SHP77 (cell line): Measurements from ENCODE around the gene PRODH2.

Experiments used
- DNase-seq, 2 experiments: peaks; one replicate each; lab custom pipeline; 2025; lab: John Stamatoyannopoulos, UW

The PRODH2 gene

GRCh38 chr19:35812220-35813042 lies at the start of gene PRODH2:
Gene PRODH2, minus strand, starts transcription at chr19:35812845. Its CDS starts 40 bp downstream, at chr19:35812805.
- no peak for DNase-seq

GRCh38 chr19:35861640-35862160 lies 49.1 kb upstream of the PRODH2 start:
- no peak for DNase-seq

GRCh38 chr19:35860818-35861639 lies 48.4 kb upstream of the PRODH2 start:
- DNase-seq = no peak

GRCh38 chr19:35860436-35860817 lies 47.8 kb upstream of the PRODH2 start:
- no peak for DNase-seq

GRCh38 chr19:35859414-35859813 lies 46.8 kb upstream of the PRODH2 start:
- no peak for DNase-seq

GRCh38 chr19:35858311-35858710 lies 45.7 kb upstream of the PRODH2 start:
- no peak for DNase-seq

- no peak for DNase-seq
These were observed 44.0 kb upstream of the PRODH2 start, which contains the start of gene KIRREL2 for GRCh38 chr19:35856546-35857149. Gene KIRREL2, plus strand, starts transcription at chr19:35856911. Its CDS starts 209 bp downstream, at chr19:35857120.

GRCh38 chr19:35853038-35853756 lies 40.6 kb upstream of the PRODH2 start:
- DNase-seq = no peak

- DNase-seq = no peak
These were observed 39.6 kb upstream of the PRODH2 start, which contains the start of gene NPHS1 for GRCh38 chr19:35852029-35852780. Gene NPHS1, minus strand, starts transcription at chr19:35852504. Its CDS starts 667 bp downstream, at chr19:35851837.

- no peak for DNase-seq
These were observed 38.8 kb upstream of the PRODH2 start for GRCh38 chr19:35851213-35852028.

- no peak for DNase-seq
These were observed 36.4 kb upstream of the PRODH2 start for GRCh38 chr19:35848919-35849505.

- no peak for DNase-seq
These were observed 35.8 kb upstream of the PRODH2 start for GRCh38 chr19:35848486-35848885.

GRCh38 chr19:35847911-35848310 lies 35.3 kb upstream of the PRODH2 start:
- DNase-seq = no peak

- peak; percentile 30 to 67 for DNase-seq
These were observed 33.5 kb upstream of the PRODH2 start for GRCh38 chr19:35846038-35846668.

GRCh38 chr19:35845215-35846037 lies 32.8 kb upstream of the PRODH2 start:
- DNase-seq = peak; percentile 44 to 47

GRCh38 chr19:35844482-35845214 lies 32.0 kb upstream of the PRODH2 start:
- DNase-seq = no peak
